ENCODE measurements around the gene ITGB6.
A peak's percentile ranks its signal among the peaks of the same experiment; 100 is the strongest.

GRCh38 chr2:160225722-160226121, 25.6 kb upstream of the ITGB6 start:
- TF ChIP-seq ISL1 (CRISPR knock-in tag; IDR thresholded peaks at IDR 0.05) (peak; percentile 58), TOX (CRISPR knock-in tag; IDR thresholded peaks at IDR 0.05; ENCODE audit: borderline replicate concordance) (no peak), ARNTL (CRISPR knock-in tag; IDR thresholded peaks at IDR 0.05; ENCODE audit: borderline replicate concordance, low read depth) (no peak), ZNF565 (CRISPR knock-in tag; conservative IDR thresholded peaks at IDR 0.05; ENCODE audit: low read depth) (no peak), SNAI2 (CRISPR knock-in tag; IDR thresholded peaks at IDR 0.05) (no peak), GLIS3 (CRISPR knock-in tag; IDR thresholded peaks at IDR 0.05) (peak; percentile 47; the same call in 1 of the 2 replicates), POU6F1 (CRISPR knock-in tag; IDR thresholded peaks at IDR 0.05; ENCODE audit: borderline replicate concordance, low read depth) (no peak; the same call in 1 of the 2 replicates)
